ENCODE measurements around the gene SFSWAP. TPM values are rescaled to one million over a fixed set of nuclear protein-coding genes. Genes with fewer than 3 reads are reported as not detected.
"Not testable (repeated sequence)": the region's sequence is repeated elsewhere in the genome, so short reads cannot be mapped to it uniquely, and the experiment has no call there.

Gene SFSWAP
- 10 to 100 TPM; 54.9 to 55.9 TPM for total RNA-seq

DNA sequence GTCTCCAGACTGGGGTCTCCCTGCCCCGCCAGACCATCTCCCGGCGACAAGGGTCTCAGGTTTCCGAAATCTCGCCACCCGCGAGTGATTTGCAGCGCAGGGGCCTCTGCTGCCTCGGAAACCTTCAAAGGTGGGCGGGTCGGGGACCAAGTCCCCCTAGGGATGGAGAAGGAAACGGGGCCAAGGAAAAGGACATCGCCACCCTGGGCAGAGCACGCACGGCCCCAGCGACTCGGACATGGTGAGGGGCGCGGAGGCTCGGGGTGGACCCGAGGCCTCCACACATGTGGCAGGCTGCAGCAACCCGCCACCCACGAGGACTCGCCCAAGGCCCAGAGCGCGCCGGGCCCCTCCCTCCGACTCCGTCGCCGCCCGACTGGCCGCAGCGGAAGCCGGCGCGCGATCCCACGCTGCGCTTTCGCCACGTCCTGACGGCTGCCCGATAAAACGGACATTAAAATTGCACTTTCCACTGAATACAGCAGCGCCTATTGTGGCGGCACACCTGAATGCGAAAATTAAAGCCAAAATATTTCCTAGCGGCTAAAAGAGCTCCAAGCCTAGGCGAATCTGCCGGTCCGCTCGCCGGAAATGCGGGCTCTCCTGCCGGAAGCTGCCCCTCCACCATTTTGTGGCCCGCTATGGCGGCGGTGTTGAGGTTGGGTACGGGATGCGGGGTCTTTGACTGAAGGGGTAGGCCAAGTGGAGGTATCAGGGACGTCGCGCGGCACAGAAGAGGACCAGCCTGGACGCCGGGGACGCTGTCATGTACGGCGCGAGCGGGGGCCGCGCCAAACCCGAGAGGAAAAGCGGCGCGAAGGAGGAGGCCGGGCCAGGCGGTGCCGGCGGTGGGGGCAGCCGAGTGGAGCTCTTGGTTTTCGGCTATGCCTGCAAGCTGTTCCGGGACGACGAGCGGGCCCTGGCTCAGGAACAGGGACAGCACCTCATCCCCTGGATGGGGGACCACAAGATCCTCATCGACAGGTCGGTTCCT, at the start of gene SFSWAP:
Gene SFSWAP (plus strand): TSS at position 627 of the 994 bp plus-strand sequence. CDS start 140 bp downstream, at position 767.
- Mint-ChIP-seq H3K4me1 (peaks cover 24% of the 10 kb centered on the region), H3K27me3 (no peaks in the 10 kb centered on the region), H3K4me3 (peak within 1 kb of the TSS; percentile 99), H3K27ac (peak within 1 kb of the TSS; percentile 96), H3K9me3 (ENCODE audit: low read depth) (peaks cover 3% of the 10 kb centered on the region), H3K36me3 (peaks cover 20% of the 10 kb centered on the region)
- DNase-seq (peak; percentile 83), ATAC-seq (peak; percentile 88)
- CTCF ChIA-PET, result interaction anchor here (0.6 kb wide), 1 partner anchor 242 kb away, joined by 3 read pairs; no protein-coding TSS in a partner anchor

DNA sequence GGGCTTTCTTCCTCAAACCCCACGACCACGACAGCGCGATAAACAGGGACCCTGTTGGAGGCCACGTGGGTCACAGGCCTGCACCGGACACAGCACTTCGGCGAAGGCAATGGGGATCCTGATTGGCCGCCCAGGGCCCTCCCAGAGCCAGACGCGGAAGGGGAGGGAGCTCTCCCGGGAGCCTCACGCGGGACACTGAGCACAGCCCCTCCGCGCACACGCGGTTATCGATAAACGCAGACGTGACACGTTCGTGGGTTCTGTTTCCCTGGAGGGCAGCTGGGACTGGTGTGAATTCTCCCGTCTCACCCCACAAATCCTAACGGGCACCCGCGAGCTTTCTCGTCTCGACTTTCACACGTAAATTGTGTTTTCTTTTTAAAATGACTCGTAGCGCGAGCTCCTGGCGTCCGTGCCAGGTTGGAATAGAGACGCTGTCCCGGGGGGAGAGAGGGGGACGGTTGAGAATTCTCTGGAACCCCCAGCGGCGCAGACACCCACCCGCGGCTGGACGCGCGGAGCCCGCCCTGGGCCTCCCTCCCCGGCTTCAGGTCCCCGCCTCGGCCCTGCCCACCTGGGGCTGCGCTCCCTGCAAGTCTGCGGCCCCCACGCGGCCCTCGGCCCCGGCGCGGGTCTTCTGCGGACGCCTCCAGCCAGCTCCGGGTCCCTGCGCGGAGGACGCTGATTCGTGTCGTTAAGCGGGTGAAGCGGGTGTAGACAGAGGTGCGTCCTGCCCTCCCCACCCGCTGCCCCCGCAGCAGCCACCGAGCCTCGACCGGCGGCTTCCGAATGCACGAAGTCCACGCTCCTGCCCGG, 49.5 kb upstream of the SFSWAP start:
- CTCF ChIA-PET; H3K27ac Mint-ChIP-seq; H3K9me3 Mint-ChIP-seq (ENCODE audit: low read depth); ATAC-seq; H3K4me1 Mint-ChIP-seq; H3K36me3 Mint-ChIP-seq; H3K4me3 Mint-ChIP-seq; DNase-seq: not testable (repeated sequence)
- peaks cover 13% of the 10 kb centered on the region for H3K27me3 Mint-ChIP-seq

DNA sequence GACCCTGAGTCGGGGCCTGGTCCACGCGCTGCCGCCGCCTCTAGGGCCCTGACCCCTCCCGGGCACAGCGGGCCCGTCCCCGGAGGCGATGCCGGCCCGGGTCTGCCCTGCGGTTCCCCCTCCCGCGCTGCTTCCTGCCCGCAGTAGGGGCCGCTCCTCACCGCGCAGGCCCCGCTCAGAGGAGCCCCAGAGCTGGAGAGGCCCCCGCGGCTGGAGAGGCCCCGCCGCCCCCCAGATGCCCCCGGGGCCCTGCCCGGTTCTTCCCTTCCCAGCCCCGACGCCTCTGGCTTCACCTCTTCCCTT, 49.0 kb upstream of the SFSWAP start:
- CTCF ChIA-PET; H3K27ac Mint-ChIP-seq; H3K4me1 Mint-ChIP-seq; H3K9me3 Mint-ChIP-seq (ENCODE audit: low read depth); DNase-seq; H3K4me3 Mint-ChIP-seq; H3K36me3 Mint-ChIP-seq: not testable (repeated sequence)
- H3K27me3 Mint-ChIP-seq, result peaks cover 13% of the 10 kb centered on the region
- ATAC-seq, result peak; percentile 20

DNA sequence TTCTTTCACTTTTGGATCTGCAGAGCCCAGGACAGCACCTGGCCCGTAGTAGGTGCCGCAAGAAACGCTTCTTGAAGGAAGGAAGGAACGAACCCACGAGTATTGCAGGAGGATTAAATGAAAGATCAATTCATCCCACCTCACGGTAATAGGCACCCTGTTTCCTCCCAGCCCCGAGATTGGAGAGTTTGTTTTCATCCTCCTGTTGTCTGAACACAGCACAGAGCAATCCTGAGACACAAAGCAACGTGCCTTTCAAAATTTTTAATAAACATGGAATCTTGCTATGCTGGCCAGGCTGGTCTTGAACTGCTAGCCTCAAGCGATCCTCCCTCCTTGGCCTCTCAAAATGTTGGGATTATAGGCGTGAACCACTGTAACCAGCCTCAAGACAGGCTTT, 48.5 kb upstream of the SFSWAP start:
- H3K36me3 Mint-ChIP-seq; H3K4me1 Mint-ChIP-seq; H3K27ac Mint-ChIP-seq; ATAC-seq; CTCF ChIA-PET; H3K9me3 Mint-ChIP-seq (ENCODE audit: low read depth); DNase-seq; H3K4me3 Mint-ChIP-seq: not testable (repeated sequence)
- H3K27me3 Mint-ChIP-seq, result peaks cover 13% of the 10 kb centered on the region

DNA sequence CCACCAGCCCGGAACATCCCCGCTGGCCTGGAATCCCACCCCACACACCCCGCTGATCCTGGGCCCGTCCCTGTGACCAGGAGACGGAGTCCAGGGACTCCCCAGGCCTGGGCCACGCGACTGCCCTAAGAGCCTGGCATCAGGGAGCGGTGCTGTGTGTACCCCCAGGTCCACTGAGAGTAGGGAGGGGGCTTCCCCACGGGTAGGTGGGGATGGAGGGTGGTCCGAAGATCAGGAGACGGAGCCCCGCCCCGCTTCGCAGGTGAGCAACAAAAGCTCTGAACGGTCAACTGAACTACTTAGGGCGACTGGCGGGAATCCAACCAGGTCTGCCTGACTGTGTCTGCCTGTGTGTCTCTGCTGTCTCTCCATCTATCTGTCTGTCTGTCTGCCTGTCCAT, 45.2 kb upstream of the SFSWAP start:
- H3K27me3 Mint-ChIP-seq, result peaks cover 22% of the 10 kb centered on the region
- H3K4me1 Mint-ChIP-seq; DNase-seq; H3K27ac Mint-ChIP-seq; CTCF ChIA-PET; H3K36me3 Mint-ChIP-seq; H3K9me3 Mint-ChIP-seq (ENCODE audit: low read depth); ATAC-seq; H3K4me3 Mint-ChIP-seq: not testable (repeated sequence)

DNA sequence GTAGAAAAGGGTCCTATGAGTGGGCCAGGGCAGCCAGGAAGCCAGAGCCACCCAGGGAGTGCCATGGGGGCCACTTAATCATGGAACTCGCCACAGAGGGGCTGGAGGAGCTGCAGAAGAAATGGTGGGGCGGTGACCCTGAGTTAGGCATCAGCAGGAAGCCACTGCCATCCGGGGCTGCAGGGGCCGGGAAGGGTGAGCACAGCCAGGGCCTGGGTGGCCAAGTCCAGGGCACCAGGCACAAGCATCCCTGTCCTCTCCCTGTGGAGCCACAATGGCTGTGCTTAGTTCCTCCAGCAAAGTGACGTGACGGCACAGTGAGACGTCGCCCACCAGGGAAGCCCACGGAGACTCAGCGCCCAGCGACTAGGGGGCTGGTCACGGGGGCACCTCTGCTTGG, 44.4 kb upstream of the SFSWAP start:
- ATAC-seq; H3K9me3 Mint-ChIP-seq (ENCODE audit: low read depth); H3K4me1 Mint-ChIP-seq; DNase-seq; H3K4me3 Mint-ChIP-seq; H3K27ac Mint-ChIP-seq; CTCF ChIA-PET; H3K36me3 Mint-ChIP-seq: not testable (repeated sequence)
- H3K27me3 Mint-ChIP-seq, result peaks cover 25% of the 10 kb centered on the region

DNA sequence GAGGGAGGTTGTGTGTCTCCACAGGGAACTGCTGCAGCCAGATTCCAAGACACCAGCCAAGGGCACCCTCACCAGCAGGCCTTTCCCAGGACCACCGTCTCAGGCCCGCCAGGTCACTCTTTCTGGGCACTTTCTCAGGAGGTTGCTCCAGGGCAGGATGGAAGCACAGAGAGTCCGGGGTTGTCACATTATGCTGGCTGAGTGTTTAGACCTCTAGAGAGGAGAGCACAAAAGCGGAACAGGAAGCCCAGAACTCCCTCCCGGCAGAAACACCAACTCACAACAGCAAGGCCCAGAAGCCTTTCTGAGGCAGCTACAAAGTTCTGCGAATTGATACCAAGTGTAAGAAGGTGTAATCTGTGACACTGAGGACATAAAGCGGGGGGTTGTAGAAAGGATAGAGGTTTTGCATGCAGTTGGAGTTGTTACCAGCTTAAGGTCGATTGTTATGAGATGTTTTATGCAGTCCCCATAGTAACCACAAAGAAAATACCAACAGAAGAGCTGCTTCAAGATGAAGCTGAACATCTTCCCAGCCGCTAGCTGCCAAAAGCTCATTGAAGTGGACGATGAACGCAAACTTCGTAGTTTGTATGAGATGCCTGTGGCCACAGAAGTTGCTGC, 43.8 kb upstream of the SFSWAP start:
- H3K9me3 Mint-ChIP-seq (ENCODE audit: low read depth); ATAC-seq; CTCF ChIA-PET; DNase-seq; H3K27ac Mint-ChIP-seq; H3K36me3 Mint-ChIP-seq; H3K4me1 Mint-ChIP-seq; H3K4me3 Mint-ChIP-seq: not testable (repeated sequence)
- peaks cover 25% of the 10 kb centered on the region for H3K27me3 Mint-ChIP-seq

DNA sequence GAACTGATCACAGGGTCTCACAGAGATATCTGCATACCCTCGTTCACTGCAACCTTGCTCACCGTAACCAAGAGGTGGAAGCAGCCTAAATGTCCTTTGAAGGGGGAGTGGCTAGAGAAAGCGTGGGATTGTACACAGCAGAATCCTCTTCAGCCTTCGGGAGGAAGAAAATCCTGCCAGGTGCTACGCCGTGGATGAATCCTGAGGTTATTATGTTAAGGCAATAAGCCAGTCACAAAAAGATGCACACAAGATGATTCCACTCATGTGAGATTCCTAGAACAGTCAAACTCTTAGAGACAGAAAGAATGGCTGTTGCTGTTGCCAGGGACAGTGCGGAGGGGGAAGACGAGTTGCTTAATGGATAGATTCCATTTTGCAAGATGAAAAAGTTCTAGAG, 39.6 kb upstream of the SFSWAP start:
- ATAC-seq, result no peak
- no peaks in the 10 kb centered on the region for H3K4me1 Mint-ChIP-seq

DNA sequence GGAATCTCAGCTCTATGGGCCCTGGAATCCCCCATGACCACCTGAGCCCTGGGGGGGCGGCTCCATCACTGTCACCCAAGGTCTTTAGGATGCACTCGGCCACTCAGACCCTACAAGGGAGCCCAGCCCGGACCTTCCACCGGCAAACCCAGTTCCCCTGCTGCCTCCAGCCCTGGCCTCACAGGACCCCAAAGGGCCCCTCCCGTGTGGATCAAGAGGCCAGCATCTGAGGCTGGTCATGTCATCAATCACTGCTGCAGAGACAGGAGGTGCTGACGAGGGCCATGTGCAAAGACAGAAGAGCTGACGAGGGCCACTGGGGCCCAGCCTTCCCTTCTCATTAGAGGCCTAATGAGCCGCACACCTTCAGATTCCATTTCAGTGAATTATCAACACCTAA, 39.0 kb upstream of the SFSWAP start:
- peaks cover 1% of the 10 kb centered on the region for H3K9me3 Mint-ChIP-seq (ENCODE audit: low read depth)
- ATAC-seq (no peak), DNase-seq (no peak)
- no peak overlapping the region for H3K27ac Mint-ChIP-seq
- peaks cover 21% of the 10 kb centered on the region for H3K27me3 Mint-ChIP-seq
- no peaks in the 10 kb centered on the region for H3K4me1 Mint-ChIP-seq
- CTCF ChIA-PET, result no interaction called here
- no peaks in the 10 kb centered on the region for H3K36me3 Mint-ChIP-seq
- H3K4me3 Mint-ChIP-seq, result no peak overlapping the region

More for the DNA sequence above, 39.6 kb upstream of the SFSWAP start:
- H3K27ac Mint-ChIP-seq, result no peak overlapping the region
- CTCF ChIA-PET, result no interaction called here
- no peak overlapping the region for H3K4me3 Mint-ChIP-seq
- no peak for DNase-seq
- H3K27me3 Mint-ChIP-seq, result peaks cover 21% of the 10 kb centered on the region
- peaks cover 1% of the 10 kb centered on the region for H3K9me3 Mint-ChIP-seq (ENCODE audit: low read depth)
- H3K36me3 Mint-ChIP-seq, result no peaks in the 10 kb centered on the region

DNA sequence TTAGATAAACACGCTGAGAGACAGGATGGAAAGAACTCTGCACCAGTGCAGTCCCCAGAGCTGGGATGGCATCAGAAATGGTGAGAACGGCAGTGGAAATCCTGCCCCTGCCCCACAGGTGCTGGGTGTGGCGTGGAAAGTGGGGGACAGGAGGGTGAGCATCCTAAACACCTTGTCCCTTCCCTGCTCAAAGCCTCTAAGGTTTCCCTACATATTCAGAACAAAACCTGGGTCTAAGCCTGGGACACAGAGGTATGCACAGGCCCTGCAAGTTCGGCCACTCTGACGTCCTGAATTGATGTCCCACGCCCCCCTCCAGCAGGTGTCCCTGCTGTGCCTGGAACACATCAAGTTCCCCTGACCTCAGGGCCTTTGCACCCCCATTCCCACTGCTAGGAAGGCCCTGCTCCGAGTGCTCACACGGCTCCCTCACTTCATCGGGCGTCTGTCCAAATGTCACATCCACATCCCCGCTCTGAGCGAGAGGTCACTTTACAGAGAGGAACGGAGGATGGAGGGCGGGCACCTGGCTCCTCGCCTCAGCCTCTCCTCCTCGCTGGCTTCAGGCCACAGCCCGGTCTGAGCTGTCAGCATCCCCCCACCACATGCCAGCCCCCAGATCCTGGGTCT, 38.5 kb upstream of the SFSWAP start:
- ATAC-seq (no peak), DNase-seq (no peak)
- no peak overlapping the region for H3K4me3 Mint-ChIP-seq
- peaks cover 21% of the 10 kb centered on the region for H3K27me3 Mint-ChIP-seq
- no peaks in the 10 kb centered on the region for H3K36me3 Mint-ChIP-seq
- H3K4me1 Mint-ChIP-seq, result no peaks in the 10 kb centered on the region
- CTCF ChIA-PET, result no interaction called here
- no peak overlapping the region for H3K27ac Mint-ChIP-seq
- H3K9me3 Mint-ChIP-seq (ENCODE audit: low read depth), result peaks cover 1% of the 10 kb centered on the region

DNA sequence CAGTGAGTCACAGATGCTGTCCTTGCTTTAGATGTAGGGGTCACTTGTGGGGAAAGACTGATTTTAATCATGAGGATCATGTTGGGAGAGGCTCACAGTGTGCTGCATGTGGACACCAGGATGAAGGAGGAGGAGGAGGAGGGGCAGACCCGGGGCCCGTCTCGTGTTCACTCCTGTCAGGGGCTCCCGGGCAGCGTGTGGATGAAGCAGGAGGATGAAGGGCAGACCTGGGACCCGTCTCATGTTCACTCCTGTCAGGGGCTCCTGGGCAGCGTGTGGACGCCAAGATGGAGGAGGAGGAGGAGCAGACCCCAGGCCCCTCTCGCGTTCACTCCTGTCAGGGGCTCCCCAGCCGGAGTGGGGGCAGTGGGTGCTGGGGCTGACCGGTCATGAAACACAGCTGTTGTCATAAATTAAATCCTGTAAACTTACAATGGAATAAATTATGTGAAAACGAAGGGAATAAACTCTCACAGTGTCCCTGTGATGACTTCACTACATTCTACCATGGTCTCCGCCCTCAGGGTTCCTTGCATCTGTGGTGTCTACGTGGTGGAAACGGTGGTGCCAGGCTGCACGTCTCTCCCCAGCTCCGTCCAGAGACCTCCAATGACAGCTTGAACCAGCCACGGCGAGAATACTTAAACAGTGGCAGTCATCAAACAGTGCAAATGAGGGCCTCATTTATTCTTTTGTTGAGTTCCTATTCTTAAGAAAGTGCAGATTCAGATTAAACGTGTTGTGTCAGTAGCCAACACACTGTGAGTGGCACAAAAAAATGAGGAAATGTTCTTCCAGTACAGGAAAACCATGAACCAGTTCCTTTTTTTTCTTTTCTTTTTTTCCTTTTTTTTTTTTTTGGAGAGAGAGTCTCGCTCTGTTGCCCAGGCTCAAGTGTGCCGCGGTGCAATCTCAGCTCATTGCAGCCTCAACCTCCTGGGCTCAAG, 37.7 kb upstream of the SFSWAP start:
- DNase-seq (no peak), ATAC-seq (no peak)
- no peak overlapping the region for H3K4me3 Mint-ChIP-seq
- CTCF ChIA-PET, result no interaction called here
- H3K27me3 Mint-ChIP-seq, result peaks cover 17% of the 10 kb centered on the region
- peaks cover 1% of the 10 kb centered on the region for H3K9me3 Mint-ChIP-seq (ENCODE audit: low read depth)
- no peak overlapping the region for H3K27ac Mint-ChIP-seq
- no peaks in the 10 kb centered on the region for H3K36me3 Mint-ChIP-seq
- H3K4me1 Mint-ChIP-seq, result no peaks in the 10 kb centered on the region

DNA sequence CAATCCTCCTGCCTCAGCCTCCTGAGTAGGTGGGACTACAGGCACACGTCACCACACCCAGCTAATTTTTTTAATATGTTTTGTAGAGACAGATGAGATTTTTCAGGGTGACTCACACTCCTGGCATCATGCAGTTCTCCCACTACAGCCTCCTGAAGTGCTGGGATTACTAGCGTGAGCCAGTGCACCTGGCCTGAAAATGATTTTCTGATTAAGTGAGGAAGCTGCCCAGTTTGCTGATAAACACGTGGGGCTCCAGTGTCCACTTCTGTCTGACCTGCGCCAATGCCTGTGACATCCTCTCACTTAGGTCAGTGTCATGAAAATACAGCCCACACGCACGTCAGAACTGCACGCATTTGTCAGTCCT, 37.0 kb upstream of the SFSWAP start:
- ATAC-seq (no peak), DNase-seq (no peak)
- H3K4me1 Mint-ChIP-seq, result no peaks in the 10 kb centered on the region
- H3K4me3 Mint-ChIP-seq, result no peak overlapping the region
- no peaks in the 10 kb centered on the region for H3K36me3 Mint-ChIP-seq
- peaks cover 1% of the 10 kb centered on the region for H3K9me3 Mint-ChIP-seq (ENCODE audit: low read depth)
- H3K27me3 Mint-ChIP-seq, result peaks cover 13% of the 10 kb centered on the region
- H3K27ac Mint-ChIP-seq, result no peak overlapping the region
- CTCF ChIA-PET, result no interaction called here
